ENCODE results near the gene BEND5. TPM values are rescaled to one million over a fixed set of nuclear protein-coding genes. Genes with fewer than 3 reads are reported as not detected.

Gene BEND5
- total RNA-seq, 6 experiments from 2014 or later = not detected

- H3K9me3 Mint-ChIP-seq = peaks cover 58% of the 10 kb centered on the region
- no peak for TF ChIP-seq CTCF (IDR thresholded peaks at IDR 0.05)
- no peak overlapping the region for H3K4me3 Mint-ChIP-seq
- H3K4me1 Mint-ChIP-seq (ENCODE audit: low read depth) = no peaks in the 10 kb centered on the region
- no peaks in the 10 kb centered on the region; the same call in 1 of the 2 replicates for H3K36me3 Mint-ChIP-seq (ENCODE audit: low read depth)
- H3K27ac Mint-ChIP-seq = no peak overlapping the region
- no peak for DNase-seq
- H3K27me3 Mint-ChIP-seq (ENCODE audit: insufficient read depth) = no peaks in the 10 kb centered on the region
These were observed 17.7 kb downstream of the BEND5 start for GRCh38 chr1:48758976-48759375.

- Mint-ChIP-seq H3K9me3 (peaks cover 54% of the 10 kb centered on the region), H3K27me3 (ENCODE audit: insufficient read depth) (no peaks in the 10 kb centered on the region), H3K4me3 (no peak overlapping the region), H3K36me3 (ENCODE audit: low read depth) (no peaks in the 10 kb centered on the region; the same call in 1 of the 2 replicates), H3K4me1 (ENCODE audit: low read depth) (no peaks in the 10 kb centered on the region), H3K27ac (no peak overlapping the region)
- TF ChIP-seq CTCF (IDR thresholded peaks at IDR 0.05) = no peak
- DNase-seq = no peak
These were observed 19.3 kb downstream of the BEND5 start for GRCh38 chr1:48757363-48757762.

GRCh38 chr1:48756683-48757316, 19.9 kb downstream of the BEND5 start:
- no peaks in the 10 kb centered on the region; the same call in 1 of the 2 replicates for H3K36me3 Mint-ChIP-seq (ENCODE audit: low read depth)
- H3K4me3 Mint-ChIP-seq = no peak overlapping the region
- peaks cover 57% of the 10 kb centered on the region for H3K9me3 Mint-ChIP-seq
- no peak for TF ChIP-seq CTCF (IDR thresholded peaks at IDR 0.05)
- no peak for DNase-seq
- H3K4me1 Mint-ChIP-seq (ENCODE audit: low read depth) = no peaks in the 10 kb centered on the region
- no peaks in the 10 kb centered on the region for H3K27me3 Mint-ChIP-seq (ENCODE audit: insufficient read depth)
- no peak overlapping the region for H3K27ac Mint-ChIP-seq

GRCh38 chr1:48753293-48753692, 23.4 kb downstream of the BEND5 start:
- Mint-ChIP-seq H3K4me3 (no peak overlapping the region), H3K9me3 (peaks cover 63% of the 10 kb centered on the region), H3K4me1 (ENCODE audit: low read depth) (no peaks in the 10 kb centered on the region), H3K36me3 (ENCODE audit: low read depth) (no peaks in the 10 kb centered on the region), H3K27me3 (ENCODE audit: insufficient read depth) (no peaks in the 10 kb centered on the region), H3K27ac (no peak overlapping the region)
- no peak for TF ChIP-seq CTCF (IDR thresholded peaks at IDR 0.05)
- no peak for DNase-seq

- TF ChIP-seq CTCF (IDR thresholded peaks at IDR 0.05) = no peak
- H3K36me3 Mint-ChIP-seq (ENCODE audit: low read depth) = peaks cover 4% of the 10 kb centered on the region; the same call in 1 of the 2 replicates
These were observed 26.6 kb downstream of the BEND5 start for GRCh38 chr1:48750109-48750508.

More at GRCh38 chr1:48750109-48750508, 26.6 kb downstream of the BEND5 start:
- Mint-ChIP-seq H3K27me3 (ENCODE audit: insufficient read depth) (no peaks in the 10 kb centered on the region), H3K27ac (no peak overlapping the region), H3K4me3 (no peak overlapping the region), H3K9me3 (peaks cover 70% of the 10 kb centered on the region), H3K4me1 (ENCODE audit: low read depth) (no peaks in the 10 kb centered on the region)
- DNase-seq = no peak
